Measurements from ENCODE around the gene ADAMTS20. TPM values are rescaled to one million over a fixed set of nuclear protein-coding genes. Genes with fewer than 3 reads are reported as not detected.

ADAMTS20 gene
- total RNA-seq, 1 experiment from 2014 or later: 6.0 TPM

DNA sequence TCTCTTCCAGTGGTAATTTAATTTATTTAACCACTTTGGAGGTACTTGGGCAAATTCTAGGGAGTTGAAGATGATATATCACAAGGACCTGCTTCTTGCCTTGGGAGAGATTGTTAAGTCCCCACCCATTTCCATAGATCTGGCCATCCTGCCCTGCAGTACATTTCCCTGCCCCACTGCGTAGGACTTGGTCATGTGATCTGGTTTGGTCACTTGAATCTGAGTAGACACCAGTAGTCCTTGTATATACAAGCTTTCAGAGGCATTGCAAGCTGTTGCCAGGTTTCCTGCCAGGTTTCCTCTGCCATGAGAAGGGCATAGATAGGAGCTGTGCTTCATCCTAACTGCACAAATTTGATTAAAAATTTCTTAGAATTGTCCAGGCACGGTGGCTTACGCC is 200.0 kb downstream of the ADAMTS20 start (continued):
- TF ChIP-seq, protein P1, sequence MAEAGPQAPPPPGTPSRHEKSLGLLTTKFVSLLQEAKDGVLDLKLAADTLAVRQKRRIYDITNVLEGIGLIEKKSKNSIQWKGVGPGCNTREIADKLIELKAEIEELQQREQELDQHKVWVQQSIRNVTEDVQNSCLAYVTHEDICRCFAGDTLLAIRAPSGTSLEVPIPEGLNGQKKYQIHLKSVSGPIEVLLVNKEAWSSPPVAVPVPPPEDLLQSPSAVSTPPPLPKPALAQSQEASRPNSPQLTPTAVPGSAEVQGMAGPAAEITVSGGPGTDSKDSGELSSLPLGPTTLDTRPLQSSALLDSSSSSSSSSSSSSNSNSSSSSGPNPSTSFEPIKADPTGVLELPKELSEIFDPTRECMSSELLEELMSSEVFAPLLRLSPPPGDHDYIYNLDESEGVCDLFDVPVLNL (CRISPR knock-in tag; IDR thresholded peaks at IDR 0.05; ENCODE audit: borderline replicate concordance, low read depth): no peak
- TF ChIP-seq NR2C2 (CRISPR knock-in tag; IDR thresholded peaks at IDR 0.05) (no peak), FOXP1 (CRISPR knock-in tag; IDR thresholded peaks at IDR 0.05; ENCODE audit: borderline replicate concordance) (no peak)

DNA sequence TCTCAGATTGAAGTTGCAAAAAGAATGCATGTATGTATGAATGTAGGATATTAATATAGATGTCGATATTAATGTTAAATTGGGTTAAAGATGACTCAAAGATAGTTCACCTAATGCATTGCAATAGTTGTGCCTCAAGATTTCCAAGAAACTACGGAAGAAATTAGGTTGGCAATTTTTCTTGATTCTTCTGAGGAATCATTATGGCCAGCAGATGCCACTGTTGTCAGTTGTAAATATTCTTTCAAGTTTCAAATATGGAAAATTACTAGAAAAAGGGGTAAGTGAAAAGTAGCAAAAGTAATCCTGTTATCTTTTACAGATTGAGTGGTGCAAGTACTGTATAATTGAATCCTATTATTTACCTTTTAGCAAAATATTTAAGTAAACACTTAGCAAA is 202.1 kb downstream of the ADAMTS20 start:
- ChIA-PET CTCF (no interaction called here), POLR2A (no interaction called here)
- ATAC-seq (no peak), DNase-seq (ENCODE audit: low spot score) (no peak)
- Mint-ChIP-seq H3K27ac (no peak overlapping the region), H3K27me3 (ENCODE audit: low read depth) (peaks cover 4% of the 10 kb centered on the region; the same call in 1 of the 2 replicates), H3K9me3 (peaks cover 12% of the 10 kb centered on the region), H3K4me3 (no peak overlapping the region), H3K36me3 (peaks cover 14% of the 10 kb centered on the region), H3K4me1 (no peaks in the 10 kb centered on the region)
- TF ChIP-seq, protein P2, sequence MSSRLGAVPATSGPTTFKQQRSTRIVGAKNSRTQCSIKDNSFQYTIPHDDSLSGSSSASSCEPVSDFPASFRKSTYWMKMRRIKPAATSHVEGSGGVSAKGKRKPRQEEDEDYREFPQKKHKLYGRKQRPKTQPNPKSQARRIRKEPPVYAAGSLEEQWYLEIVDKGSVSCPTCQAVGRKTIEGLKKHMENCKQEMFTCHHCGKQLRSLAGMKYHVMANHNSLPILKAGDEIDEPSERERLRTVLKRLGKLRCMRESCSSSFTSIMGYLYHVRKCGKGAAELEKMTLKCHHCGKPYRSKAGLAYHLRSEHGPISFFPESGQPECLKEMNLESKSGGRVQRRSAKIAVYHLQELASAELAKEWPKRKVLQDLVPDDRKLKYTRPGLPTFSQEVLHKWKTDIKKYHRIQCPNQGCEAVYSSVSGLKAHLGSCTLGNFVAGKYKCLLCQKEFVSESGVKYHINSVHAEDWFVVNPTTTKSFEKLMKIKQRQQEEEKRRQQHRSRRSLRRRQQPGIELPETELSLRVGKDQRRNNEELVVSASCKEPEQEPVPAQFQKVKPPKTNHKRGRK (CRISPR knock-in tag; IDR thresholded peaks at IDR 0.05; ENCODE audit: borderline replicate concordance): no peak
- TF ChIP-seq TCF7 (CRISPR knock-in tag; IDR thresholded peaks at IDR 0.05; ENCODE audit: low read depth) (no peak), OVOL2 (CRISPR knock-in tag; IDR thresholded peaks at IDR 0.05; ENCODE audit: borderline replicate concordance) (no peak), KAT7 (CRISPR knock-in tag; IDR thresholded peaks at IDR 0.05; ENCODE audit: borderline replicate concordance) (no peak), NFATC4 (CRISPR knock-in tag; IDR thresholded peaks at IDR 0.05) (no peak), CBFB (CRISPR knock-in tag; IDR thresholded peaks at IDR 0.05; ENCODE audit: low read depth) (no peak), ZNF671 (CRISPR knock-in tag; IDR thresholded peaks at IDR 0.05) (no peak)
- TF ChIP-seq, protein P3, sequence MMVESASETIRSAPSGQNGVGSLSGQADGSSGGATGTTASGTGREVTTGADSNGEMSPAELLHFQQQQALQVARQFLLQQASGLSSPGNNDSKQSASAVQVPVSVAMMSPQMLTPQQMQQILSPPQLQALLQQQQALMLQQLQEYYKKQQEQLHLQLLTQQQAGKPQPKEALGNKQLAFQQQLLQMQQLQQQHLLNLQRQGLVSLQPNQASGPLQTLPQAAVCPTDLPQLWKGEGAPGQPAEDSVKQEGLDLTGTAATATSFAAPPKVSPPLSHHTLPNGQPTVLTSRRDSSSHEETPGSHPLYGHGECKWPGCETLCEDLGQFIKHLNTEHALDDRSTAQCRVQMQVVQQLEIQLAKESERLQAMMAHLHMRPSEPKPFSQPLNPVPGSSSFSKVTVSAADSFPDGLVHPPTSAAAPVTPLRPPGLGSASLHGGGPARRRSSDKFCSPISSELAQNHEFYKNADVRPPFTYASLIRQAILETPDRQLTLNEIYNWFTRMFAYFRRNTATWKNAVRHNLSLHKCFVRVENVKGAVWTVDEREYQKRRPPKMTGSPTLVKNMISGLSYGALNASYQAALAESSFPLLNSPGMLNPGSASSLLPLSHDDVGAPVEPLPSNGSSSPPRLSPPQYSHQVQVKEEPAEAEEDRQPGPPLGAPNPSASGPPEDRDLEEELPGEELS (CRISPR knock-in tag; IDR thresholded peaks at IDR 0.05): no peak
- TF ChIP-seq, protein P4, sequence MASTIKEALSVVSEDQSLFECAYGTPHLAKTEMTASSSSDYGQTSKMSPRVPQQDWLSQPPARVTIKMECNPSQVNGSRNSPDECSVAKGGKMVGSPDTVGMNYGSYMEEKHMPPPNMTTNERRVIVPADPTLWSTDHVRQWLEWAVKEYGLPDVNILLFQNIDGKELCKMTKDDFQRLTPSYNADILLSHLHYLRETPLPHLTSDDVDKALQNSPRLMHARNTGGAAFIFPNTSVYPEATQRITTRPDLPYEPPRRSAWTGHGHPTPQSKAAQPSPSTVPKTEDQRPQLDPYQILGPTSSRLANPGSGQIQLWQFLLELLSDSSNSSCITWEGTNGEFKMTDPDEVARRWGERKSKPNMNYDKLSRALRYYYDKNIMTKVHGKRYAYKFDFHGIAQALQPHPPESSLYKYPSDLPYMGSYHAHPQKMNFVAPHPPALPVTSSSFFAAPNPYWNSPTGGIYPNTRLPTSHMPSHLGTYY (CRISPR knock-in tag; IDR thresholded peaks at IDR 0.05): no peak
- TF ChIP-seq, protein P5, sequence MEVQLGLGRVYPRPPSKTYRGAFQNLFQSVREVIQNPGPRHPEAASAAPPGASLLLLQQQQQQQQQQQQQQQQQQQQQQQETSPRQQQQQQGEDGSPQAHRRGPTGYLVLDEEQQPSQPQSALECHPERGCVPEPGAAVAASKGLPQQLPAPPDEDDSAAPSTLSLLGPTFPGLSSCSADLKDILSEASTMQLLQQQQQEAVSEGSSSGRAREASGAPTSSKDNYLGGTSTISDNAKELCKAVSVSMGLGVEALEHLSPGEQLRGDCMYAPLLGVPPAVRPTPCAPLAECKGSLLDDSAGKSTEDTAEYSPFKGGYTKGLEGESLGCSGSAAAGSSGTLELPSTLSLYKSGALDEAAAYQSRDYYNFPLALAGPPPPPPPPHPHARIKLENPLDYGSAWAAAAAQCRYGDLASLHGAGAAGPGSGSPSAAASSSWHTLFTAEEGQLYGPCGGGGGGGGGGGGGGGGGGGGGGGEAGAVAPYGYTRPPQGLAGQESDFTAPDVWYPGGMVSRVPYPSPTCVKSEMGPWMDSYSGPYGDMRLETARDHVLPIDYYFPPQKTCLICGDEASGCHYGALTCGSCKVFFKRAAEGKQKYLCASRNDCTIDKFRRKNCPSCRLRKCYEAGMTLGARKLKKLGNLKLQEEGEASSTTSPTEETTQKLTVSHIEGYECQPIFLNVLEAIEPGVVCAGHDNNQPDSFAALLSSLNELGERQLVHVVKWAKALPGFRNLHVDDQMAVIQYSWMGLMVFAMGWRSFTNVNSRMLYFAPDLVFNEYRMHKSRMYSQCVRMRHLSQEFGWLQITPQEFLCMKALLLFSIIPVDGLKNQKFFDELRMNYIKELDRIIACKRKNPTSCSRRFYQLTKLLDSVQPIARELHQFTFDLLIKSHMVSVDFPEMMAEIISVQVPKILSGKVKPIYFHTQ (CRISPR knock-in tag; IDR thresholded peaks at IDR 0.05): no peak

DNA sequence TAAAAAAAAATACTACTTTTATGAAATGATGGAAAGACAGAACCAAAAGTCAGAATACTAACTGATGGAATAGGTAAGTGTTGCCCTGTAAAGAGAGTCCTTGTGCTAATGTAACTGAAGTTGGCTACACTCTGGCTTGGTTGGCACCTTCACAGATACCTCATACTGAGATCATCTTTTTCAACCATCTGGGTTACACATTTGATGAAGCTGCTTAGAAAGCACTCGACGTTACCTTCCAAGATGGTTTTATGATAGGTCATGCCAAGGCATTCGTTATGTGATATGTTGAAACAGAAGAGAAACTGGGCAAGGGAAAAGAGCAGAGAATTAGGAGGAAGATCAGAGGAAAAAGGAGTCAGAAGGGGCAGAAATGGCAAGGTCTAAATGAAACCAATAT is 203.8 kb downstream of the ADAMTS20 start:
- Mint-ChIP-seq H3K27ac (no peak overlapping the region), H3K9me3 (peaks cover 28% of the 10 kb centered on the region), H3K36me3 (peaks cover 30% of the 10 kb centered on the region), H3K4me3 (no peak overlapping the region), H3K27me3 (ENCODE audit: low read depth) (peaks cover 4% of the 10 kb centered on the region; the same call in 1 of the 2 replicates), H3K4me1 (no peaks in the 10 kb centered on the region)
- no peak for ATAC-seq
- ChIA-PET CTCF (no interaction called here), POLR2A (interaction anchor here (0.6 kb wide), 1 partner anchor 762 kb away, joined by 3 read pairs; no protein-coding TSS in a partner anchor)
- DNase-seq (ENCODE audit: low spot score): no peak
- TF ChIP-seq, protein P6, sequence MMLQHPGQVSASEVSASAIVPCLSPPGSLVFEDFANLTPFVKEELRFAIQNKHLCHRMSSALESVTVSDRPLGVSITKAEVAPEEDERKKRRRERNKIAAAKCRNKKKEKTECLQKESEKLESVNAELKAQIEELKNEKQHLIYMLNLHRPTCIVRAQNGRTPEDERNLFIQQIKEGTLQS (CRISPR knock-in tag; conservative IDR thresholded peaks at IDR 0.05): no peak
- TF ChIP-seq NFE2L1 (CRISPR knock-in tag; IDR thresholded peaks at IDR 0.05) (no peak), ZNF121 (CRISPR knock-in tag; IDR thresholded peaks at IDR 0.05) (no peak), ESRRA (CRISPR knock-in tag; IDR thresholded peaks at IDR 0.05; ENCODE audit: borderline replicate concordance) (no peak)
- TF ChIP-seq, protein P7, sequence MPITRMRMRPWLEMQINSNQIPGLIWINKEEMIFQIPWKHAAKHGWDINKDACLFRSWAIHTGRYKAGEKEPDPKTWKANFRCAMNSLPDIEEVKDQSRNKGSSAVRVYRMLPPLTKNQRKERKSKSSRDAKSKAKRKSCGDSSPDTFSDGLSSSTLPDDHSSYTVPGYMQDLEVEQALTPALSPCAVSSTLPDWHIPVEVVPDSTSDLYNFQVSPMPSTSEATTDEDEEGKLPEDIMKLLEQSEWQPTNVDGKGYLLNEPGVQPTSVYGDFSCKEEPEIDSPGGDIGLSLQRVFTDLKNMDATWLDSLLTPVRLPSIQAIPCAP (CRISPR knock-in tag; IDR thresholded peaks at IDR 0.05): no peak
- TF ChIP-seq, protein P8, sequence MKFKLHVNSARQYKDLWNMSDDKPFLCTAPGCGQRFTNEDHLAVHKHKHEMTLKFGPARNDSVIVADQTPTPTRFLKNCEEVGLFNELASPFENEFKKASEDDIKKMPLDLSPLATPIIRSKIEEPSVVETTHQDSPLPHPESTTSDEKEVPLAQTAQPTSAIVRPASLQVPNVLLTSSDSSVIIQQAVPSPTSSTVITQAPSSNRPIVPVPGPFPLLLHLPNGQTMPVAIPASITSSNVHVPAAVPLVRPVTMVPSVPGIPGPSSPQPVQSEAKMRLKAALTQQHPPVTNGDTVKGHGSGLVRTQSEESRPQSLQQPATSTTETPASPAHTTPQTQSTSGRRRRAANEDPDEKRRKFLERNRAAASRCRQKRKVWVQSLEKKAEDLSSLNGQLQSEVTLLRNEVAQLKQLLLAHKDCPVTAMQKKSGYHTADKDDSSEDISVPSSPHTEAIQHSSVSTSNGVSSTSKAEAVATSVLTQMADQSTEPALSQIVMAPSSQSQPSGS (CRISPR knock-in tag; IDR thresholded peaks at IDR 0.05; ENCODE audit: borderline replicate concordance, low read depth): no peak
- TF ChIP-seq, protein P9, sequence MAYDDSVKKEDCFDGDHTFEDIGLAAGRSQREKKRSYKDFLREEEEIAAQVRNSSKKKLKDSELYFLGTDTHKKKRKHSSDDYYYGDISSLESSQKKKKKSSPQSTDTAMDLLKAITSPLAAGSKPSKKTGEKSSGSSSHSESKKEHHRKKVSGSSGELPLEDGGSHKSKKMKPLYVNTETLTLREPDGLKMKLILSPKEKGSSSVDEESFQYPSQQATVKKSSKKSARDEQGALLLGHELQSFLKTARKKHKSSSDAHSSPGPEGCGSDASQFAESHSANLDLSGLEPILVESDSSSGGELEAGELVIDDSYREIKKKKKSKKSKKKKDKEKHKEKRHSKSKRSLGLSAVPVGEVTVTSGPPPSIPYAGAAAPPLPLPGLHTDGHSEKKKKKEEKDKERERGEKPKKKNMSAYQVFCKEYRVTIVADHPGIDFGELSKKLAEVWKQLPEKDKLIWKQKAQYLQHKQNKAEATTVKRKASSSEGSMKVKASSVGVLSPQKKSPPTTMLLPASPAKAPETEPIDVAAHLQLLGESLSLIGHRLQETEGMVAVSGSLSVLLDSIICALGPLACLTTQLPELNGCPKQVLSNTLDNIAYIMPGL (CRISPR knock-in tag; IDR thresholded peaks at IDR 0.05): no peak

Data from WTC11 (cell line).